HG03135 (cell line): ENCODE measurements around the gene KCTD15.
"Not testable (repeated sequence)": the region's sequence is repeated elsewhere in the genome, so short reads cannot be mapped to it uniquely, and the experiment has no call there.

Experiments used
- ATAC-seq: cut with Tn5 transposase; IDR thresholded peaks from one replicate; pipeline ENCODE4 v1.9.1; 2021; ENCODE audit warnings: mild to moderate bottlenecking, moderate library complexity; ENCODE audit not compliant: unreplicated experiment

The KCTD15 gene

GRCh38 chr19:33812388-33813330 lies 16.0 kb downstream of the KCTD15 start:
- ATAC-seq = no peak

- no peak for ATAC-seq
Measured at GRCh38 chr19:33813391-33814101, 16.9 kb downstream of the KCTD15 start.

- ATAC-seq = no peak
Measured at GRCh38 chr19:33814181-33815165, 17.8 kb downstream of the KCTD15 start.

DNA sequence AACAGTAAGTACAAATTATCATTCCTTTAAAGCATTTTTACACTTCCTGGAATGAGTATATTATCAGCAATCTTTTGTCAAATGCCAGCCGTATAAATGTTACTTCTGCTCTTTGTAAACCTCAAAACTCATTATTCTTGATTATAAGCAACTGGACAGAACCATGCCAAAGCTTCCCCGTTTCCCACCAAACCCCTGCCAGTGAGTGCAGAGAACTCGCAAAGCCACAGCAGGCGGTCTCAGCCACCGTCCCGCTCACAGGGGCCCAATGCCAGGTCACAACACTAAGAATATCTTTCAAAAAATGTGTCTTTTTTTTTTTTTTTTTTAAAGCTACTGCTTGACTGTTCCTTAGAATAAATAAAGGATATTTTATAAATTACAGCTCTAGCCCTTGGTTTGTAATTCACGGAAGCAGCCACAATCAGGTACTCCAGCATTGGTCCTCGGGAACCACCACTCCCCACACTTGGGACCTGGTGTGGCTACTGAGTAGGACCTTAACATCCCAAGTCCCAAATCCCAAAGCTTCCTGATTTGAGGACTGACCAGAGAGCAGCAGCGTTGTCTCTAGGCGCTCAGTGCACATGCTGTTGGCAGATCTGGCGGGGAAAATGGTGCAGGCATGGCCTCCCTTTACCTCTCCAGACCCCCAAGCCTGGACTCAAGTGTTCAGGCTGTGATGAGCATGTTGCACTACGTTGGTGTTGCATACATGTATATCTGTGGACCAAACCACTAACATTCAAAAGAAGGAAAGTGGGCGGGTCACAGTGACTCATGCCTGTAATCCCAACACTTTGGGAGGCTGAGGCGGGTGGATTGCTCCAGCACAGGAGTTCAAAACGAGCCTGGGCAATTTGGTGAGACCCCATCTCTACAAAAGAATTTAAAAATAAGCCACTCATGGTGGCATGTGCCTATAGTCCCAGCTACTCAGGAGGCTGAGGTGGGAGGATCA lies 19.0 kb downstream of the KCTD15 start:
- ATAC-seq = no peak

DNA sequence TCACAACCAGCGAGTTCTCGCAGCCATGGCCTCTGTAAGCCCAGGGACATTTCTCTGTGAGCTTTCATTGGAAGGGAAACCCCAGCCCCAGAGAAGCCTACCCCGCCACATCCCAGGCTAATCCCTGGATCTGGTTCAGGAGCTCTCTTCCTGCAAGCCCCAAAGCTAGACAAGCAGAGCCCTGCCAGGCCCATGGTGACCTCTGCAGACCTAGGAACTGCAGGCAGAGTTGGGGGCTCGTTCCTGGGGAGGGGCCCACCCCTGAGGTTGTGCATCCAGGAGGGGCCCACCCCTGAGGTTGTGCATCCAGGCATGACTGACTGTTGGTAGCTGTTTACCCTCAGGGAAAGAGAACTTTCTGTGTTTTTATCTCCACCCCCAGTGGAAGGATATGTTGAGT lies 21.7 kb downstream of the KCTD15 start:
- no peak for ATAC-seq

GRCh38 chr19:33819078-33819477 lies 22.4 kb downstream of the KCTD15 start:
- ATAC-seq = not testable (repeated sequence)

GRCh38 chr19:33819506-33819879 lies 22.8 kb downstream of the KCTD15 start:
- no peak for ATAC-seq

DNA sequence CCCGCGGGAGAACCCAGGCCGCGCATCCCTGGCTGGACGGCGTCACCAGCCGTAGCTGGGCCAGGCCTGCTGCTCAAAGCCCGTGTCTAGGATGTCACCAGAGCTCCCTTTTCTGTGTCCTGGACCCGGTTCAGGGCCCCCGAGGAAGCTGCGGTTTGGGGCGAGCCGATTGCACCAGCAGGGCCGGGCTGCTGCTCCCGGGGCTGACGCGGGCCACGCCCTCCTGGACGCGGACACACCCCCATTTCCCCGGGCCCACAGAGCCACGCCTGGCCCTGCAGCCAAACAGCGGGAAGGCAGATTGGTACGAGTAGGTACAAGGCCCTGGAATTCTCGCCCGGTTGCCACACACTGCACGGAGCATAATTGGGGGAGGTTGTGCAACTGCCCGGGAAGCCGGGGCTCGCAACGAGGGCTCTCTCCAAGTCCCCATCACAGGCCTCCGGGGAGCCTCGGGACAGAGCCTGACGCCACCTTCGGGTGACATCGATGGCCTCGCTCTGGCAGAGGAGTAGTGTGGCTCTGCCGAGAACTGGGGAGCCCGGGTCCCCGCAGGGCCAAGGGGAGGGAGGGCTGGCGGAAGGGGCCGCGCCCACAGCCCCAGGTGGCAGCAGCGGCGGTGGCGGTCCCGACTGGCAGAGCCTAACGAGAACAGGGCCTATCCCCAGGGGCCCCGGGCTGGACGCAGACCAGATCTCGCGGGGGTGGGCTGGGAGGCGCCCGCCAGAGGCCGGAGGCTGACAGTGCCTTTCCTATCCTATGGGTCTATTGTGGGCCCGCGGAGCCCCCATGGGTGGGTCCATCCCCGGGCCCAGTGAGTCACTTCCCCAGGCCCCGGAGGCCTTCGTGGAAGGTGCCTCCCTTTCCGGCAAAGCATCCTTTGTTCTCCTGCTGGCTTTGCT lies 23.5 kb downstream of the KCTD15 start:
- no peak for ATAC-seq

DNA sequence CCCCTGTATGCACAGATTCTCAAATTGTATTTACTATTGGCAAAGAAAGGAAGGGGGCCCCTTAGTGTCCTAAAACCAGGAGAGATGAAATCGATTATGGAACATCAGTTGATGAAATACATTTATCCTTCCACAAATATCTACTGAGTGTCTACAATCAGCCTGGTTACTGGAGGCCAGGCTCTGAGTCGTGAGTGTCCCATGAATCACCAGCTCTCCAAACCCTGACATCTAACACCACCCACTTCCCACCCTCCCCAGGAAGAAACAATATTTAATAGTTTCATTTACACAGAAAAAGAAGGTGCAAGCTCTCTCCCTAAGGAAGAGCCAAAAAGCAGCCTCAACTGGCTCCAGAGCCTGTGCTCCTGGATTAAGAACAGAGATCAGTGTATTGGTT lies 25.2 kb downstream of the KCTD15 start:
- ATAC-seq = no peak

- no peak for ATAC-seq
Measured at GRCh38 chr19:33823341-33823740, 26.7 kb downstream of the KCTD15 start.

DNA sequence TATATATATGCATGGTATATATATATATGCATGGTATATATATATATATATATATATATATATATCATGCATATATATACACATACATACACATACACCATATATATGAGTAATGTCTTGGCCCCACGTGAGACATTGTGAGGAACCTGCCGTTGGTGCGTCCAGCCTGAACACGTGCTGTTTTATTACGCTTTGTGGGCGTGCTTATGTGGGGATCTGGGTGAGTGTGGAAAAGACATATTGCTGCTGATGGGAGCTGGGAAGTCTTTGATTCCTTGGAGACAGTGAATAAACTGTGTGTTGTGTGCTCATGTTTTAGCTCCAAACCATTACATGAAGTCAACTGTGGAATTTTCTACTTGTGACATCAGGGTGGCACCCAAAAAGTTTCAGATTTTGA lies 28.9 kb downstream of the KCTD15 start:
- no peak for ATAC-seq

GRCh38 chr19:33826521-33826920 lies 29.9 kb downstream of the KCTD15 start:
- ATAC-seq = no peak

- no peak for ATAC-seq
Measured at GRCh38 chr19:33828266-33829075, 31.8 kb downstream of the KCTD15 start.

GRCh38 chr19:33830264-33830663 lies 33.6 kb downstream of the KCTD15 start:
- no peak for ATAC-seq

- no peak for ATAC-seq
Measured at GRCh38 chr19:33831825-33832224, 35.2 kb downstream of the KCTD15 start.

GRCh38 chr19:33832633-33833032 lies 36.0 kb downstream of the KCTD15 start:
- no peak for ATAC-seq

- no peak for ATAC-seq
Measured at GRCh38 chr19:33840382-33840781, 43.7 kb downstream of the KCTD15 start.

GRCh38 chr19:33840783-33841182 lies 44.1 kb downstream of the KCTD15 start:
- ATAC-seq = no peak
